ENCODE data around the gene PPIL4. TPM values are rescaled to one million over a fixed set of nuclear protein-coding genes. Genes with fewer than 3 reads are reported as not detected.

PPIL4 gene
- total and polyA plus RNA-seq, 2 donors (not counting 3 experiments of a cell fraction or from before 2014, with no cell fraction given): 2.2 to 27.8 TPM

GRCh38 chr6:149501201-149501600, 44.6 kb downstream of the PPIL4 start:
- no peaks in the 10 kb centered on the region for H3K9me1 ChIP-seq (replicated peaks; ENCODE audit: control insufficient read depth, extremely low read depth, insufficient read depth, low read length)
- TF ChIP-seq MYC (IDR thresholded peaks at IDR 0.05; ENCODE audit: low read depth, low read length) (no peak), GATA2 (IDR thresholded peaks at IDR 0.05; ENCODE audit: insufficient read depth, insufficient read length, low read depth, low read length) (no peak), JUN (IDR thresholded peaks at IDR 0.05; ENCODE audit: borderline replicate concordance, insufficient read depth, insufficient read length, low read depth) (no peak), EZH2 (IDR thresholded peaks at IDR 0.05; ENCODE audit: borderline replicate concordance, low read depth, low read length, severe bottlenecking) (no peak), CTCF (IDR thresholded peaks at IDR 0.05; ENCODE audit: extremely low read depth in 1 of 2, insufficient read depth in 1 of 2, low read depth in 1 of 2, low read length in 2 of 2) (no peak), POLR2AphosphoS5 (IDR thresholded peaks at IDR 0.05; ENCODE audit: insufficient read depth, low read depth, low read length) (no peak), FOS (IDR thresholded peaks at IDR 0.05; ENCODE audit: borderline replicate concordance, insufficient read depth, low read length) (no peak), POLR2A (IDR thresholded peaks at IDR 0.05; ENCODE audit: low read depth, low read length) (no peak), MAX (IDR thresholded peaks at IDR 0.05; ENCODE audit: insufficient read depth, insufficient read length) (no peak)
- ChIA-PET POLR2A (no interaction called here), CTCF (no interaction called here)
- H3K4me1 ChIP-seq (ENCODE audit: control insufficient read depth, extremely low read depth, insufficient read depth, low read length): no peaks in the 10 kb centered on the region
- no peaks in the 10 kb centered on the region for H4K20me1 ChIP-seq (replicated peaks; ENCODE audit: control insufficient read depth, extremely low read depth, insufficient read depth, low read length)
- FAIRE-seq: no peak
- H3K79me2 ChIP-seq (ENCODE audit: control insufficient read depth, insufficient read depth, low read length): no peaks in the 10 kb centered on the region
- no peak overlapping the region for H2AFZ ChIP-seq (ENCODE audit: low read depth, low read length)
- no peak overlapping the region for H3K4me3 ChIP-seq (replicated peaks in 1 of 3; ENCODE audit: insufficient read depth in 1 of 3, low read depth in 1 of 3, low read length in 3 of 3)
- no peaks in the 10 kb centered on the region for H3K9me3 ChIP-seq (replicated peaks; ENCODE audit: control insufficient read depth, insufficient read depth, low read length)
- H3K36me3 ChIP-seq (ENCODE audit: control insufficient read depth in 2 of 2, extremely low read depth in 1 of 2, insufficient read depth in 2 of 2, low read length in 2 of 2): no peaks in the 10 kb centered on the region
- intact Hi-C loops (cut with micrococcal nuclease): no loop called here
- H3K4me2 ChIP-seq (ENCODE audit: insufficient read depth, low read length): no peak overlapping the region
- no peaks in the 10 kb centered on the region for H3K27me3 ChIP-seq (ENCODE audit: control insufficient read depth in 2 of 2, insufficient read depth in 2 of 2, low read length in 2 of 2)
- no peak overlapping the region for H3K27ac ChIP-seq (ENCODE audit: insufficient read depth, low read depth, low read length)
- no peak for DNase-seq (ENCODE audit: low read depth, low spot score)
- H3K9ac ChIP-seq (replicated peaks; ENCODE audit: extremely low read depth, insufficient read depth, low read length): no peak overlapping the region
- no TSS peak for BruUV-seq (replicated peaks)
- dilution Hi-C loops (cut with MboI; ENCODE audit: extremely low pct_ligation_motif_present, low sequenced_read_pairs): no loop called here
